GM19467 (cell line): Measurements from ENCODE around the gene WDR83.
"Not testable (repeated sequence)": the region's sequence is repeated elsewhere in the genome, so short reads cannot be mapped to it uniquely, and the experiment has no call there.

Source experiments
- ATAC-seq: cut with Tn5 transposase; IDR thresholded peaks from one replicate; pipeline ENCODE4 v1.9.1; 2021; ENCODE audit warnings: mild to moderate bottlenecking, moderate library complexity; ENCODE audit not compliant: unreplicated experiment

The WDR83 gene

DNA sequence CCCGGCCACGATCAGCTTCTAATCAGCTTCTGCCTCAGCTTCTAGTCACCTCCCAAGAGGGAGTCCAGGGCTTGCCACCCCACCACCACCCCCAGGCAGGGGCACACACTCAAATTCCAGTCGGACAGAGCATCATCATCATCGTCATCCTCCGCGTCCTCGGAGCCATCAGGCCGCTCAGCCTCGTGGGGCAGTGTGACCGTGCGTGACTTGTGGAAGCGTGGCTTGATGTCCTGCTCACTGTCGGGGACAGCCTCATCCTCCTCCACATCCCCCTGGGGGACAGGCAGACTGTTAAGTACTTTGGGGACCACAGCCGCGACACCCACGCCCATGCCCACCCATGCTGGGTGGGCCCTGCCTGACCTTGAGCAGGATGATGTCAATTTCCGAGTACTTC, 44.6 kb downstream of the WDR83 start:
- no peak for ATAC-seq

DNA sequence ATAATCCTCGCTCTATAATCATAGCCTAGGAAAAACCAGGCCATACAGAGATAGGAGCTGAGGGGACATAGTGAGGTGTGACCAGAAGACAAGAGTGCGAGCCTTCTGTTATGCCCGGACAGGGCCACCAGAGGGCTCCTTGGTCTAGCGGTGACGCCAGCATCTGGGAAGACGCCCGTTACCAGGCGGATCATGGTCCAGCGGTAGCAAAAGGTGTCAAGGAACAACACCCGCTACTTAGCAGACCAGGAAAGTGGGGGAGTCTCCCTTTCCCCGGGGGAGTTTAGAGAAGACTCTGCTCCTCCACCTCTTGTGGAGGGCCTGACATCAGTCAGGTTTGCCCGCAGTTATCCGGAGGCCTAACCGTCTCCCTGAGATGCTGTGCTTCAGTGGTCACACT, 45.5 kb downstream of the WDR83 start:
- ATAC-seq, result not testable (repeated sequence)

DNA sequence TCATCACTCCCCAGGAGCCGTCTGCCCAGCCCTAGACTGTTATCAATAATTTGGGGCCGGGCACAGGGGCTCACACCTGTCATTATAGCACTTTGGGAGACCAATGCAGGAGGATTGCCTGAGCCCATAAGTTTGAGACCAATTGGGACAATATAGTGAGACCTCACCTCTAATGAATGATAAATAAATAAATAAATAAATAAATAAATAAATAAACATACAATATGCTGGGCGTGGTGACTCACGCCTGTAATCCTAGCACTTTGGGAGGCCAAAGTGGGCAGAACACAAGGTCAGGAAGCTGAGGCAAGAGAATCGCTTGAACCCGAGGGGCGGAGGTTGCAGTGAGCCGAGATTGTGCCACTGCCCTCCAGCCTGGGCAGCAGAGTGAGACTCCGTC, 46.7 kb downstream of the WDR83 start:
- ATAC-seq, result not testable (repeated sequence)

DNA sequence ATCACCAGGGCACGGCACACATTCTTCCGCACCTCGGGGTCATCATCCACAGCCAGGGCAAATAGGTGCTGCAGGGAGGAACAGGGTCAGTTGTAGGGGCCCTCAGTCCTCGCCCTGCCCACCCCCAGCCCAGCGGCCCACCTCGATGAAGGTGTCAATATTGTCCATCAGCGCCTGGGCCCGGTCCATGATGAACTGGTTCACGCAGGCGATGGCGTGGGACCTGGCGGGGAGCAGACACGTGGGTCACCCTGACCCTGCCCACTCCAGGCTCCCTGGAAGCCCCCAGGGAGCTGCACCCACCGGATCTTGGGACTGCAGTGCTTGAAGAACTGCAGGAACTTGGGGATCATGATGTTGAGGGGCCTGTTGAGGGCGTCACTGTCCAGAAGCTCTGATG, 48.5 kb downstream of the WDR83 start:
- ATAC-seq, result no peak

DNA sequence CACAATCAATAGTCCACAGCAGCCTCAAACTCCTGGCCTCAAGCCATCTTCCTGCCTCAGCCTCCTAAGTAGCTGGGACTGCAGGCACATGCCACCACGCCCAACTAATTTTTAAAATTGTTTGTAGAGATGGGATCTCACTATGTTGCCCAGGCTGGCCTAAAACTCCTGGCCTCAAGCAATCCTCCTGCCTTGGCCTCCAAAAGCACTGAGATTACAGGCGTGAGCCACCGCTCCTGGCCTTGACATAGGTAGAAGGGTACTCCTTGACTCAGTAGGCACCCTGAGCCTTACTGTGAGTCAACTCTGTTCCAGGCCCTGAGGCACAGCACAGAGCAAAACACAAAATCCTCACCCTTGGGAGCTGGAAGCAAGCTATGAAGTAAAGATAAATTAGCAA, 49.3 kb downstream of the WDR83 start:
- no peak for ATAC-seq

DNA sequence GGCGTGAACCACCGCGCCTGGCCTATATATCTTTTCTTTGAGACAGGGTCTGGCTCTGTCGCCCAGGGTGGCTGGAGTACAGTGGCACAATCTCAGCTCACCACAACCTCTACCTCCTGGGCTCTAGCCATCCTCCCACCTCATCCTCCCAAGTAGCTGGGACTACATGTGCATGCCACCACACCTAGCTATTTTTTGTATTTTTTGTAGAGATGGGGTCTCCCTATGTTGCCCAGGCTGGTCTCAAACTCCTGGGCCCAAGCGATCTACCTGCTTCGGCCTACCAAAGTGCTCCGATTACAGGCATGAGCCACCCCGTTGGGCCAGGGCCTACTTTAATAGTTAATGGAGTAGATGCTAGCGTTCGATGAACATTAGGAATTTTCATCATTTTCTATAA, 53.7 kb downstream of the WDR83 start:
- no peak for ATAC-seq

DNA sequence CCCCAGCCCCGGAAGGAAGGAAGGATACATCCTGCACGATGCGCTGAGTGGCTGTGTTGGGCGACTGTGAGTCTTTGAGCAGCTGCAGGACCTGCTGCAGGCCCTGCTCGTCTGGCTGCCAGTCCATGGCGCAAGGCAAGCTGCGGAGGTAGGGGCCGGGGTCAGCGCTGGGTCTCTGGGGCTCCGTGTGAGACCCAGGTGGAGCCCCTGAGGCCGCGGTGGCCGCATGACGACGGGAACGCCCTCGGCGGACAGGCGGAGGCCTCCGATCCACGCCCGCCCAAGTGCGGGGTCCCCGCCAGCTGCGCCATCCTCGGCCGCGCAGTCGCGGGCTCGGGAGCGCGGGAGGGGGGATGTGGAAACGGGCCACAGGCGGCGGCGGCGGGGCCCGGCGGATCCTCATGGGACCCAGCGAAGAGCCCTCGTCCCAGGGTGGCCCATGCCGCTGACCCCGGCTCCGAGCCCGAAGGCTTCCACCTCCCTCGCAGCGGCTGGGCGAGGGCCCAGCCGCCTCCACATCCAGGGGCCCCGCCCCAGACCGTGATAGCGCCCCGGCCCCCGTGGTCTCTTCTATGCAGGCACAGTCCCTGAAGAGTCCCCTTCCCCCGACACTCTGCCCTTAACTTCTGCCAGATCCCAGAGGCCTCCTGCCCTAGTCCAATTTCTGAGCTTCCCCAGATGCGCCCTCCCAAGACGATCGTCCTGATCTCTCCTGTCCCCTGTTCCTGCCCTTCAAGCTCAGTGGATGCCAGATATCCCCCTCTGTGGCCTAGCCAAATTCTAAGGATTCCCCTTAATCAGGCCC, 54.4 kb downstream of the WDR83 start:
- no peak for ATAC-seq

DNA sequence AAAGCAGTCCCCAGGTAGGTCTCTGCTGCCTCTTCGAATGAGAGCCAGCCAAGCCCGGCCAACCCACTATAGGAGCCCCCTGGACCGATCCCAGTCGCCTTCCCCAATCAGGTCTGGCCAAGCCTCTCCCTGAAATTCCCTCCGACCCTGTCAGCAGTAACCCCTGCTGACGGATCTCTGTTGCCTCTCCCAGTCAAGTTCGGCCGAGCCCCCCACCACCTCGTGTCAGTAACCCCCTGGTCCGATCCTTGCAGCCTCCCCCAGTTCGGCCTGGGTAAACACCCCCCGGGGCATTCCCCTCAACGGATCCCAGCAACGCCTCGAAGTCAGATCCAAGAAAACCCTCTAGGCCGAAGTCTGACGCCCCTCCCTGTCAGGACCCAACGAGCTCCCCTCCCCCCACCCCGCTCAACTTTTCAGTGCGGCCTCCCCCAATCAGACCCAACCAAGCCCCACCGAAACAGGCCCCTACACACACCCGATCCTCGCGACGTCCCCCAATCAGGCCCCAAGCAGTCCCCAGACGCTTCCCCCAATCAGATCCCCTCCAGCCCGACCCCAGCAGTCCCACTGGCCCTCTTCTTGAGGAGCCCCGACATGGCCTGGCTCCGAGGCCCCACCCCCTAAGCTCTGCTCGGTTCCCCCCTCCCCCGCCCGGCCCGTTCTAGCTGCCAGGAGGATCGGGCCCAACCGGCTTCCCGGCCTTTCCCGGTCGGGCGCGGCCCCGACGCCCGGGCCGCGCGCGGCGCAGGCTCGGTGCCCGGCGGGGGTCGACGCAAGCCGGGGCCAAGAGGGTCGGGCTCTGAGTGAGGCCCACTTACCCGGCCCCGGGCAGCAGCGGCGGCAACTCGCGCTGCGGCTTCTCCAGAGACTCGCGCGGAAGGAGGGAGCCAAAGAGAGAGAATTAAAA, 55.3 kb downstream of the WDR83 start:
- peak; percentile 23 for ATAC-seq

DNA sequence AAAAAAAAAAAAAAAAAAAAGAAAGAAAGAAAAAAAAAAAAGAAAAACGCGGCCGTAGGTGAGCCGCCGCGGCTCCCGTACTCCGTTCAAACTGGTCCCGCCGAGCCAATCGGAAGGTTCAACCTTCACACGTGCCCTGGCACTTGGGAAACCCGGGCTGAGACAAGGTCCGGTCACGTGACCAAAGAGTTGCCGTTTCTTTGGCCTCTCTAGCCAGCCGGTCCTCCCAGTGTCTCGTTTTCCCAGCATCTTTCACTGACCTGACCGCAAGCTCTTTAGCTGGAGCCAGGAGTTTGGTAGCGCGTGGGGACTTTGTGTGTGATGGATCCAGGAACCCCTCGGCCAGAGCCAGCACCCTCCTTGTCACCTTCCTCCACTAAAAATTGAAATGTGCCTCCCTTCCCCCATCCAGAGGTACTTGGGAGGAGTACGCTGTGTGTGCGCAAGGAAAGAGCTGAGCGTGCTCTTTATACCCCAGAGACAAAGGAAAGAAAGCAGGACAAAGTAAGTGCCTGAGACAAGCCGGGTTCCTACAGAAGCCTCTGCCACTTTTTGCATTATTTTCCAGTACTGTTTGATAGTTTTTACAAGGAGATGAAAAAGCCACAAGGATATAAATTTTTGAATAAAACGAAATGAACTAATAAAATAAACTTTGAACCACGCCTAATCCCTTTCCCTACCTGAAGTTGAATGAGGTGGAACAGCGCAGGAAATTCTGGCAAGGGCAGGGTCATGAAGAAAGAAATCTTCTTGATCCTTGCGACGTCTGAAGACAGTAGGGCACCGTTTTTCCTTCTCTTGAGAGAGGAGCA, 56.2 kb downstream of the WDR83 start:
- peak; percentile 62 for ATAC-seq

DNA sequence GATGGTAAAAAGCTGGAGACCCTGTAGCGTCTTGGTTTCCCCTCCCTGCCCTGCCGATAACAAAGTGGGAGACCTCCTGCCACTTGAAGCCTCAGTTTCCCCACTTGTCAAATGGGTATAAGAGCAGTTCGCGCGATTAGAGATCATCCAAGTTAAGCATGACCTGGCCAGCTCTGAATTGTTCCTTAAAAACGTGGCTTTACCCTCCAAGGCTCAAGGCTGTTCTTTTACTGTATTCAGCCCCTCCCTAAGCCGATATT, 56.7 kb downstream of the WDR83 start:
- ATAC-seq, result no peak

DNA sequence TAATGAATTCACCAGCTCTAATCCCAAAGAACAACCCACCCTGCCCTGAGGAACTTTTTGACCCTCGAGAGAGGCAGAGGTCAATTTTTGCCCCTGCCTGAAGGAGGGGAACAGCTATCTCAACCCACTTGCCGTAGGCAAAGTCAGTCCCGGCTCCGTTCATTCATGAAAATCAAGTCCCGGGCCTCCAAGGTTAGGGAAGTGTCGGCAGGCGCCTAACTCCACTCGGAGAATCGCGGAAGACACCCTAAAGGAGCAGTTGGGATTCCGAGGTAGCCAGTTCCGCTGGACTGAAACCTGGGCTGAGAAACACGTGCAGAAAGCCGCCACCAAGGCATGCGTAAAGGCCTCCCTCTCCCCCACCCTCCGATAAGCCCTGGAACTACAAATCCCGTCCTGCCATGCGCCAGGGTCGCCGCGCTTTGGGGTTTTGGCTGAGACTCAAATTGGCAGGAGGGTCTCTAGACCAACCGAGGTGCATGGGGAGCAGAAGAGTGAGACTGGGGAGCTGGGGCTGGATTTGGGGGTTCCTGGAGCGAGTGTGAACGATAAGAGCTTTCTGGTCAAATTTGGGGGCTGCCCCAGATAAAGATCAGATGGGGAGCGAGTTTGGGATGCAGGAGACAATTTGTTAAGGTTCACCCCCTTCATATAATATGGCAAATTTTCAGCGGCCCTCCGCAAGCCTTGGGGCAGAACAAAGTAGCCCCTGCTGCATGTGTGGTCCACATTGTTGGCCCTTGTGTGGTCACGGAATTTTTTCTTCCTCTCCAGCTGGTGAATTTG, 57.2 kb downstream of the WDR83 start, which contains the start of gene TNPO2:
TSS of gene TNPO2 (minus strand) at position 292 of the 786 bp plus-strand sequence. CDS start 2,955 bp downstream, outside the sequence.
- no peak for ATAC-seq
